Liver (tissue), 9 donors: Measurements from ENCODE around the gene CDC16. TPM values are rescaled to one million over a fixed set of nuclear protein-coding genes. Genes with fewer than 3 reads are reported as not detected.

Experiments
- DNase-seq: peaks from one replicate; pipeline ENCODE4 v3.0.0-alpha.2; 2017; ENCODE audit warnings: low spot score
- H3K27ac ChIP-seq, 2 donors: one replicate each; pipeline ENCODE4 v1.7.0; 2013; ENCODE audit warnings: inconsistent platforms in 2 of 2, low read length in 2 of 2, control low read depth in 1 of 2, low read depth in 1 of 2, mild to moderate bottlenecking in 1 of 2
- H3K27me3 ChIP-seq, 4 donors: one replicate each; pipeline versions ENCODE4 v1.6.1 to v1.7.0; 2013; ENCODE audit warnings: low read length in 3 of 4, inconsistent platforms in 1 of 4, mild to moderate bottlenecking in 1 of 4, moderate library complexity in 1 of 4; ENCODE audit not compliant: control insufficient read depth in 4 of 4, insufficient read depth in 4 of 4
- H3K36me3 ChIP-seq, 4 donors: one replicate each; pipeline versions ENCODE4 v1.6.1 to v1.7.0; 2013; ENCODE audit warnings: low read length in 3 of 4, mild to moderate bottlenecking in 3 of 4, low read depth in 1 of 4, moderate library complexity in 1 of 4; ENCODE audit not compliant: control insufficient read depth in 4 of 4, insufficient read depth in 3 of 4
- H3K4me1 ChIP-seq, 4 donors: one replicate each; pipeline versions ENCODE4 v1.6.1 to v1.7.0; 2013; ENCODE audit warnings: low read length in 3 of 4, mild to moderate bottlenecking in 3 of 4, moderate library complexity in 1 of 4; ENCODE audit not compliant: control insufficient read depth in 4 of 4, insufficient read depth in 4 of 4
- H3K4me3 ChIP-seq, 3 donors: one replicate each; pipeline versions ENCODE4 v1.6.1 to v1.7.0; 2013; ENCODE audit warnings: low read length in 3 of 3, control low read depth in 1 of 3, low read depth in 1 of 3, mild to moderate bottlenecking in 1 of 3
- H3K9ac ChIP-seq, 2 donors: one replicate each; pipeline ENCODE4 v1.7.0; 2013; ENCODE audit warnings: low read length in 2 of 2, mild to moderate bottlenecking in 2 of 2, moderate library complexity in 2 of 2, control low read depth in 1 of 2, low read depth in 1 of 2
- H3K9me3 ChIP-seq, 4 donors: one replicate each; pipeline versions ENCODE4 v1.6.1 to v1.7.0; 2013; ENCODE audit warnings: low read length in 3 of 4; ENCODE audit not compliant: control insufficient read depth in 4 of 4
- ATF3 ChIP-seq: IDR thresholded peaks from 2 replicates; pipeline ENCODE4 v1.6.1; 2016; ENCODE audit warnings: antibody characterized with exemption
- CTCF ChIP-seq: fragments of 150-350 bp; IDR thresholded peaks from 2 replicates; pipeline ENCODE4 v1.5.1; 2017; ENCODE audit warnings: improper control_type of control experiment, low read depth, low read length; ENCODE audit not compliant: missing input control
- FOXA1 ChIP-seq: IDR thresholded peaks from 2 replicates; pipeline ENCODE4 v1.6.1; 2016; ENCODE audit warnings: antibody characterized with exemption
- FOXA2 ChIP-seq: IDR thresholded peaks from 2 replicates; pipeline ENCODE4 v1.6.1; 2016; ENCODE audit warnings: antibody characterized with exemption
- HNF4A ChIP-seq, 2 donors: conservative IDR thresholded peaks; 2 replicates each; pipeline ENCODE4 v1.6.1; 2016; ENCODE audit warnings: antibody characterized with exemption in 2 of 2, mild to moderate bottlenecking in 2 of 2
- JUND ChIP-seq, 2 donors: IDR thresholded peaks; 2 replicates each; pipeline ENCODE4 v1.6.1; 2016; ENCODE audit warnings: antibody characterized with exemption in 2 of 2
- MAX ChIP-seq: IDR thresholded peaks from 2 replicates; pipeline ENCODE4 v1.6.1; 2016; ENCODE audit warnings: antibody characterized with exemption
- NR2F2 ChIP-seq: IDR thresholded peaks from 2 replicates; pipeline ENCODE4 v1.6.1; 2016; ENCODE audit warnings: antibody characterized with exemption
- REST ChIP-seq: IDR thresholded peaks from 2 replicates; pipeline ENCODE4 v1.6.1; 2016; ENCODE audit warnings: antibody characterized with exemption, mild to moderate bottlenecking
- RXRA ChIP-seq, 2 donors: IDR thresholded peaks; 2 replicates each; pipeline ENCODE4 v1.6.1; 2017 to 2018; ENCODE audit warnings: antibody characterized with exemption in 2 of 2, mild to moderate bottlenecking in 1 of 2
- TAF1 ChIP-seq: conservative IDR thresholded peaks from 2 replicates; pipeline ENCODE4 v1.6.1; 2016; ENCODE audit warnings: antibody characterized with exemption, mild to moderate bottlenecking
- ZBTB33 ChIP-seq: IDR thresholded peaks from 2 replicates; pipeline ENCODE4 v1.6.1; 2016; ENCODE audit warnings: antibody characterized with exemption
- WGBS: extraction: QIAGEN DNeasy Blood & Tissue Kit; methylation state at CpG from one replicate; pipeline ENCODE4 v1.1.7; 2013; 5-methylcytosine and 5-hydroxymethylcytosine counted together
- polyA plus RNA-seq, 2 donors: library from polyadenylated mRNA; stranded (reverse) in 1 of 2; unstranded in 1 of 2; fragments of 200-250 nt in 1 of 2; fragments of >200 nt in 1 of 2; fragmentation: Nextera tagmentation in 1 of 2; extraction: Ambion mirVana in 1 of 2; gene quantifications; one replicate each; pipeline versions ENCODE4 v1.2.1 to v1.2.3, GENCODE V29; 2013 to 2015
- total RNA-seq, 2 donors: library from RNA; depleted of rRNA; stranded (reverse); fragments of >200 nt; gene quantifications; one replicate each; pipeline ENCODE4 v1.2.3, GENCODE V29; 2014
- donor health status: healthy.
- donor health status: healthy.
- donor health status: healthy.
- donor health status: healthy.
- donor health status: healthy.

The CDC16 gene
- total and polyA plus RNA-seq, 4 donors, result 23.0 to 38.7 (median 30.8) TPM

- Histone ChIP-seq H3K36me3 (peaks cover 17 to 79% (median 69%) of the 10 kb centered on the region in 4 donors), H3K9me3 (no peaks in the 10 kb centered on the region), H3K27ac (no peak overlapping the region), H3K4me3 (no peak overlapping the region), H3K27me3 (no peaks in the 10 kb centered on the region), H3K9ac (no peak overlapping the region), H3K4me1 (no peaks in the 10 kb centered on the region)
- 81% methylated on average over 7 of the region's 7 CpGs for WGBS
- no peak for DNase-seq
- TF ChIP-seq FOXA1 (no peak), TAF1 (no peak), JUND (IDR thresholded peaks at IDR 0.05) (no peak), RXRA (IDR thresholded peaks at IDR 0.05) (no peak), NR2F2 (no peak), ZBTB33 (no peak), HNF4A (conservative IDR thresholded peaks at IDR 0.05) (no peak), CTCF (no peak), FOXA2 (no peak), MAX (no peak), REST (no peak)
Observed at GRCh38 chr13:114259374-114259773, 24.7 kb downstream of the CDC16 start.

GRCh38 chr13:114259974-114260373, 25.3 kb downstream of the CDC16 start:
- no peak overlapping the region for H3K27ac ChIP-seq
- no peak for DNase-seq

More at GRCh38 chr13:114259974-114260373, 25.3 kb downstream of the CDC16 start:
- Histone ChIP-seq H3K4me3 (no peak overlapping the region), H3K36me3 (peaks cover 14 to 79% (median 66%) of the 10 kb centered on the region in 4 donors), H3K4me1 (no peaks in the 10 kb centered on the region), H3K9me3 (no peaks in the 10 kb centered on the region), H3K27me3 (no peaks in the 10 kb centered on the region), H3K9ac (no peak overlapping the region)
- TF ChIP-seq ATF3 (no peak), TAF1 (no peak), JUND (IDR thresholded peaks at IDR 0.05) (no peak), HNF4A (conservative IDR thresholded peaks at IDR 0.05) (no peak)
- 72% methylated on average over 4 of the region's 4 CpGs for WGBS
